T1000 (cell line): ENCODE measurements around the gene NR0B1.

ENCODE experiments used
- DNase-seq: peaks from one replicate; lab custom pipeline; 2025; ENCODE audit warnings: mixed read lengths; lab: John Stamatoyannopoulos, UW

Gene NR0B1, protein sequence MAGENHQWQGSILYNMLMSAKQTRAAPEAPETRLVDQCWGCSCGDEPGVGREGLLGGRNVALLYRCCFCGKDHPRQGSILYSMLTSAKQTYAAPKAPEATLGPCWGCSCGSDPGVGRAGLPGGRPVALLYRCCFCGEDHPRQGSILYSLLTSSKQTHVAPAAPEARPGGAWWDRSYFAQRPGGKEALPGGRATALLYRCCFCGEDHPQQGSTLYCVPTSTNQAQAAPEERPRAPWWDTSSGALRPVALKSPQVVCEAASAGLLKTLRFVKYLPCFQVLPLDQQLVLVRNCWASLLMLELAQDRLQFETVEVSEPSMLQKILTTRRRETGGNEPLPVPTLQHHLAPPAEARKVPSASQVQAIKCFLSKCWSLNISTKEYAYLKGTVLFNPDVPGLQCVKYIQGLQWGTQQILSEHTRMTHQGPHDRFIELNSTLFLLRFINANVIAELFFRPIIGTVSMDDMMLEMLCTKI

DNA sequence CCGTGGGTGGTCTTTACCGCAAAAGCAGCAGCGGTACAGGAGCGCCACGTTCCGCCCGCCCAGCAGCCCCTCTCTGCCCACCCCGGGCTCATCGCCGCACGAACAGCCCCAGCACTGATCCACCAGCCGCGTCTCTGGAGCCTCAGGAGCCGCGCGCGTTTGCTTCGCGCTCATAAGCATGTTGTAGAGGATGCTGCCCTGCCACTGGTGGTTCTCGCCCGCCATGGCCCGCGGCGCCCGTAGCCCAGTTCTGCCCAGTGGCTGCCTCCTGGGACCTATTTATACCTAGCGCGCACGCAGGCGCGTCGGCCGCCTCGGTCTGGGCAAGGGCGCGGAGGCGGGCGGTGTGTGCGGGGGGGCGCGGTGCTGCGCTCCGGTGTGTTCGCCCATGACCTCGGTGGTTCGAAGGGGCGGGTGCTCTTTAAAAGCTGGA lies at the start of gene NR0B1:
Gene NR0B1, minus strand, starts transcription at position 252 of the 433 bp plus-strand sequence. Its CDS starts 27 bp downstream, at position 225.
- no peak for DNase-seq

- no peak for DNase-seq
Observed at GRCh38 chrX:30349946-30350345, 40.8 kb upstream of the NR0B1 start.

DNA sequence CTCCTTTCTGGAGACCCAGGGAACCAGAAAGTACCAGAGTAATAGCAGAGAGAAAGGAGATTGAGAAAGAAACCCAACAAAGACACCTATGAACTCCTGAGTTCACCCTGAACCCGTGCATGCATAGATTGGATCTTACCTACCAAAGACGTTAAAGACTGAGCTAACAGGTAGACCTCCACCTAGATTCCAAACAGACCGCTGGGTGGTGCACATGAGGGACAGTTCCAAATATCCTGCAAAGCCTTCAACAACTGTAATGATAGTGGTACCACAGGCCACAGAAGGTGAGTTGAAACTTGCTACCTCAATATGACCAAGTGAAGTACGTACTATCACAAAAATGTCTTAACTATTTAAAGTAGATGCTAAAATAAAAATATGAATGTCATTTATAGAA lies 34.0 kb upstream of the NR0B1 start:
- no peak for DNase-seq

GRCh38 chrX:30340753-30341152 lies 31.6 kb upstream of the NR0B1 start:
- DNase-seq = no peak

DNA sequence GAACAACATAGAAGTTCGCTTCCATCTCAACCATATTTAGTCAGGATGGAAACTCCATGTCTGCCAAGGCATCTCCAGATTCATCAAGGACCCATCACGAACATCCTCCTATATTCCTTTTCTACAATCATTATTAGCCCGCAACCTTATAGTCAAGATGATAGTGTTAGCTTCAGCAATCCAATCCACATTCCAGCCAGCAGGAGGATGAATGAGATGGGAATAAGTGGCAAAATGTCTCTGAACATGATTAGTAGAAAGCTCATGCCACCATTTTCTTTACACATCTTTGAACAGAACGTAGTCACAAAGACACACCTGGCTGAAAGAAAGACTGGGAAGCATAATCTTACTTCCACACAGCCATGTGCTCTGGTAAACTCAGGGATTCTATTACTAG lies 18.6 kb upstream of the NR0B1 start:
- DNase-seq = no peak

- no peak for DNase-seq
Observed at GRCh38 chrX:30317308-30317707, 8.1 kb upstream of the NR0B1 start.

DNA sequence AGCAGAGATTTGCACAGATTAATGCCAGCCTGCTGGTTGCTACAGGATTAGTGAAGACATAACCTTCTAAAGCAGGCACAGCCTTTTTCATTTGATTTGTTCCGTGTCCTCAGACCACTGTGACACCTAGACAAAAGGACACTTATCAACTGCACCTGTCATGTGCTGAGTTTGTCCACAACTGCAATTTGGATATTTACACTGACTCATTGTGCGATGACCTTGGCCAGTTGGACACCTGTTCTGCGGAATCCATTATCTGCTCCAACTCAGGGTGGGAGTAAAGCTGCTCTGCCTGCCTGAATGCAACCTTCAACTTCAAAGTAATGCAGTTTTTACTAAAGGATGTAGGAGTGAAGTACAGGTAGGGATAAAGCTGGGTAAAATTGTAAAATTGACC lies 4.1 kb upstream of the NR0B1 start:
- no peak for DNase-seq

- no peak for DNase-seq
Observed at GRCh38 chrX:30312858-30313257, 3.7 kb upstream of the NR0B1 start.

DNA sequence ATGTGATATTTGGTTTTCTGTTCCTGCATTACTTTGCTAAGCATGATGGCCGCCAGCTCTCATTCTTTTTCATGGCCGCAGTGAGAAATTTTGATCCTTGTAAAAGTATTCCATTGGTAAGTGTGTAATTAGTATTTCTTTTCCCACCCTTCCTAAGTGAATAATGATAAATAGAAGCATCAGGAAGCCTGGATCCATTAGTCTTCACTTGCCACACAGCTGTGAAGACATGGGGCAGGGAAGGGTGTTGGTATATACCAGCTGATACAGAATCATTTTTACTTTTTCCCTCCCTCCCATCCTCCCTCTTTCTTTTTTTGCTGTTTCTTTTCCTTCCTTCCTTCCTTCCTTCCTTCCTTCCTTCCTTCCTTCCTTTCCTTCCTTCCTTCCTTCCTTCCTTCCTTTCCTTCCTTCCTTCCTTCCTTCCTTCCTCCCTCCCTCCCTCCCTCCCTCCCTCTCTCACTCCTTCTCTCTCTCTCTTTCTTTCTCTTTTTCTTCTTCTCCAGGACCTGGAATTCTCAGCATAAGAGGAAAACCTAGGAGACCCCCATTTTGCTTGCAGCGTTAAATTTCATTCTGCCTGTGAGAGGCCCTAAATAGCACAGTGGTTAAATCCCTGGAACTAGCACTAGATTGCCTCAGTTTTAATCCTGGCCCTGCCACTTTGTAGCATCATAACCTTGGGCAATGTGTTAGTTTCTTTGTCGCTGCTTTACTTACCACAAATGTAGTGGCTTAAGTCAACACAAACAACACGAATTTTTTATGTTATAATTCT lies 1.4 kb upstream of the NR0B1 start:
- DNase-seq = no peak

DNA sequence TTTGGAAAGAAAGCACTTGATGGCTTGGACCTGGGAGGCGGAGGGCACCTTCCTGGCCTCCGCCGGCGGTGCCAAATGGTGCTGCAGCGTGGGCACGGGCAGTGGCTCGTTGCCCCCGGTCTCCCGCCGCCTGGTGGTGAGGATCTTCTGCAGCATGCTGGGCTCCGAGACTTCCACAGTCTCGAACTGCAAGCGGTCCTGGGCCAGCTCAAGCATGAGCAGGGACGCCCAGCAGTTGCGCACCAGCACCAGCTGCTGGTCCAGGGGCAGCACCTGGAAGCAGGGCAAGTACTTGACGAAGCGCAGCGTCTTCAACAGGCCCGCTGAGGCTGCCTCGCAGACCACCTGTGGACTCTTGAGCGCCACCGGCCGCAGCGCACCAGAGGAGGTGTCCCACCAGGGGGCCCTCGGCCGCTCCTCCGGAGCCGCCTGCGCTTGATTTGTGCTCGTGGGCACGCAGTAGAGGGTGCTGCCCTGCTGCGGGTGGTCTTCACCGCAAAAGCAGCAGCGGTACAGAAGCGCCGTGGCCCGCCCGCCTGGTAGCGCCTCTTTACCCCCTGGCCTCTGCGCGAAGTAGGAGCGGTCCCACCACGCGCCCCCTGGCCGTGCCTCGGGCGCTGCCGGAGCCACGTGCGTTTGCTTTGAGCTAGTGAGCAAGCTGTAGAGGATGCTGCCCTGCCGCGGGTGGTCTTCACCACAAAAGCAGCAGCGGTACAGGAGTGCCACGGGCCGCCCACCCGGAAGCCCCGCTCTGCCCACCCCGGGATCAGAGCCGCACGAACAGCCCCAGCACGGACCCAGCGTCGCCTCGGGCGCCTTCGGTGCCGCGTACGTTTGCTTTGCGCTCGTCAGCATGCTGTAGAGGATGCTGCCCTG lies 689 bp downstream of the NR0B1 start:
- no peak for DNase-seq

- DNase-seq = no peak
Observed at GRCh38 chrX:30307466-30307865, 1.7 kb downstream of the NR0B1 start.

GRCh38 chrX:30304866-30305265 lies 4.3 kb downstream of the NR0B1 start:
- DNase-seq = no peak

DNA sequence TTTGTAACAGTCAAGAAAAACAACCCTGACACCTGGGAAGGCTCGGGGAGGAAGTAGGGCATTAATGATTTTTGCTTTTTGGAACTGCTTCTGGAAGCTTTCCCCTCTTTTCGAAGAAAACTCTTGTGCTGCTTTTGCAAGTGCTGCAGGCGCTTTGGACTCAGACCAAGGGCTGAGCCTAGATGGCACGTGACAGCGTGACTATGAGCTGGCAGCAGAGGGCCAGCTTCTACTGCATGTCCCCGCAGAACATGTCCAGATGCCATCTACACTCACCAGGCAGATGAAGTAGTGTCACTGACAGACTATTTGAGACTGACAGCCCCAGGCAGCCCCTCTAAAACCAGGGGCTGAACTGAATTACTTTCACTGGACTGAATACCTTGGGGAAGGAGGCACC lies 6.2 kb downstream of the NR0B1 start:
- DNase-seq = no peak

DNA sequence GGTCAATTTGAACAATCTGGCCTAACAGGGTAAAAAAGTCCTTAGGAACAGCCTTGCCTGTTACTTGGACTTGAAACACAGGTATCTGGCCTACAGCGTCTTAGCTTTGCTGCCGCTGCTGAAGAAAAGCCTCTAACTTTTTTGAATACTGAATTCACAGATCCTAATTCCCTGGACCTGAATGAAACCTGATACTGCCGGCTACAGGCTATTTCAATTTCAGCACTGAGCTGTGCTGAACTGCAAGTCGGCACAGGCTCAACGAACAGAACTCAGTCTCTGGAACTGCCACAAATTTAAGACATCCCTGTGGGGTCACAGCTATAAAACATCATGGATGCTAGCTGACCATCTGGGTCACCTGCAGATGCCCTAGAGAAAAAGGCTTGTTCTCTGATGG lies 7.2 kb downstream of the NR0B1 start:
- no peak for DNase-seq

GRCh38 chrX:30301208-30301607 lies 8.0 kb downstream of the NR0B1 start:
- DNase-seq = no peak

DNA sequence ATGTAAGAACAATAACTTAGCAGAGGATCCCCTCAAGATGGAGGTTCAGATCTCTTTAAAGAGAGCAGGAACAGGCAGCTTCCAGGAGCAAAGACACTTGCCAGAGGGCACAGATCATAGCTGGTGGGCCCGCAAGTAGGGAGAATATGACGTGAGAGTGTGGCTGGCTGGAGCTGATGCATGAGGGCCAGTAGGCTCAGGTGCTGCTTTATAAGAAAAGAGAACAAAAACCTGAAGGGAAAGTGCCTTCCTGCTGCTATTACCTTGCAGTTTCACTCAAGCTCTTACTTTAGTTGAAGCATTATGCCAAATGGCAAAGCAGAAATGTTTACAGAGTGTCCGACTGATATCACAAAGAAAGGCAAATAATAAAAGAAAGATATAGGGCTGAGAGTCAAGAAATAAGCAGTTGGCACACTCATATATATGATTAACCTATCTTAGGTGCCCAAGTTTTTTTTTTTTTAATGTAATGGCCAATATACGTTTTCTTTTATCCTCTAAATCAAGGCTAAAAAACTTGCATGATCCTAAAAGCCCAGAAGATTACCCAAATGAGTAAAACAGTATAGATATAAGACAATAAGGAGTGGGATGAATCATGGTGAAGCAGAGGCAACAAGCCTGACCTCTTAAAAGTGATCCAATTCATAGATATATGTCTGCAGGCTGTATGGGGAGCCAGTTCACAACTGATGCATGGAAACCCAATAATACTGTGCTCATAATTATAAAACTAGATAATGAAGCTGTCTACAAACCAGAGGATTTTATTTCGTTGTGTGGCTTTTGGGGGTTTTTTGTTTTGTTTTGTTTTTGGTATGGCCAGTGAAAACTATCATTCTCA lies 12.6 kb downstream of the NR0B1 start:
- DNase-seq = no peak

- DNase-seq = peak; percentile 21
Observed at GRCh38 chrX:30283456-30284200, 25.6 kb downstream of the NR0B1 start.

DNA sequence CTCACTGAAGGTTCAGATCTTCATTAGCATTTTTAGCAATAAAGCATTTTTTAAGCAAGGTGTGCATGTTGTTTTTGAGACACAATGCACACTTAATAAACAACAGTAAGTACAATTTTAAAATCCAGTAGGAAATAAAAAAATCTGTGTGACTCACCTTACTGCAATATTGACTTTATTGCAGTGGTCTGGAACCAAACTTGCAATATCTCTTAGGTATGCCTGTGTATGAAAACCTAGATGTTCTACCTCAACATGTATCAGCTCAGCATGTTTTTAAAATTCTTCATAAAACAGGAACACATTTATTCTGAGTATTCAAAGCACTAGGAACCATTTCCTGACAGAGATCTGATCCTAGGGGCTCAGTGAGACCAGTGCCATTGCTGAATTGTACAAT lies 26.7 kb downstream of the NR0B1 start:
- no peak for DNase-seq

- no peak for DNase-seq
Observed at GRCh38 chrX:30280428-30280827, 28.8 kb downstream of the NR0B1 start.

- DNase-seq = no peak
Observed at GRCh38 chrX:30278365-30278764, 30.8 kb downstream of the NR0B1 start.
